HEK293T (cell line): Measurements from ENCODE around the gene GRIN2C.

Experiments
- ELF4 ChIP-seq: fragments of 450-650 bp; IDR thresholded peaks from 2 replicates; pipeline ENCODE4 v1.6.1; 2017; ENCODE audit warnings: antibody characterized with exemption
- FOXA1 ChIP-seq: fragments of 450-650 bp; IDR thresholded peaks from 2 replicates; pipeline ENCODE4 v1.6.1; 2016; ENCODE audit warnings: mild to moderate bottlenecking
- HDGF ChIP-seq: fragments of 450-650 bp; IDR thresholded peaks from 2 replicates; pipeline ENCODE4 v1.6.1; 2017; ENCODE audit warnings: antibody characterized with exemption, borderline replicate concordance
- NFRKB ChIP-seq: fragments of 450-650 bp; IDR thresholded peaks from 2 replicates; pipeline ENCODE4 v1.6.1; 2016; ENCODE audit warnings: mild to moderate bottlenecking, moderate library complexity
- SP1 ChIP-seq: fragments of 450-650 bp; IDR thresholded peaks from 2 replicates; pipeline ENCODE4 v1.6.1; 2017
- ZNF384 ChIP-seq: fragments of 450-650 bp; IDR thresholded peaks from 2 replicates; pipeline ENCODE4 v1.6.1; 2016
- TF ChIP-seq, protein P1 (sequence below): fragments of 450-650 bp; IDR thresholded peaks from 2 replicates; pipeline ENCODE4 v1.6.1; 2016

DNA sequence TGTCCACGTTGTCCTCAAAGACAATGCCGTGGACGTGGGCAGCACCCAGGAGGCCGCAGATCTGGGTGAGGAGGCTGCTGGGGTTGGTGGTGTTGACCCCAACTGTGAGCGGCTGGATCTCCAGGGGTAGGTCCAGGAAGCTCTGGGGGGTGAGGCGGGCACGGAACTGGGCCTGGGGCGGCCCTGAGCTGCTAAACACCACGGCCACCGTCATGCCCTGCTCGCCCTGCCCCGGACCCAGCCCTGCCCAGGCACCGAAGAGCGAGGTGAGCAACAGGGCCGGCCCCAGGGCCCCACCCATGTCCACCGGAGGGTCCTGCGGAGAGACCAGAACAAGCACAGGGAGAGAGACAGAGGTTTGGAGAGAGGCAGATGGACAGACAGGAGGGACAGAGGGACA lies 4.9 kb downstream of the GRIN2C start:
- TF ChIP-seq HDGF (no peak), SP1 (no peak), ZNF384 (no peak), ELF4 (no peak), NFRKB (no peak), FOXA1 (no peak)
- TF ChIP-seq, protein P1, sequence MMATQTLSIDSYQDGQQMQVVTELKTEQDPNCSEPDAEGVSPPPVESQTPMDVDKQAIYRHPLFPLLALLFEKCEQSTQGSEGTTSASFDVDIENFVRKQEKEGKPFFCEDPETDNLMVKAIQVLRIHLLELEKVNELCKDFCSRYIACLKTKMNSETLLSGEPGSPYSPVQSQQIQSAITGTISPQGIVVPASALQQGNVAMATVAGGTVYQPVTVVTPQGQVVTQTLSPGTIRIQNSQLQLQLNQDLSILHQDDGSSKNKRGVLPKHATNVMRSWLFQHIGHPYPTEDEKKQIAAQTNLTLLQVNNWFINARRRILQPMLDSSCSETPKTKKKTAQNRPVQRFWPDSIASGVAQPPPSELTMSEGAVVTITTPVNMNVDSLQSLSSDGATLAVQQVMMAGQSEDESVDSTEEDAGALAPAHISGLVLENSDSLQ: no peak
